MM.1S (cell line): Measurements from ENCODE around the gene ABCC8.

ENCODE experiments used
- DNase-seq: peaks from one replicate; pipeline ENCODE4 v3.0.0-alpha.2; 2015
- H2AFZ ChIP-seq: fragments of 300-600 bp; sonication (generic); 2 replicates; pipeline ENCODE4 v1.6.0; 2016; ENCODE audit warnings: antibody characterized with exemption, low read length
- H3F3A ChIP-seq: fragments of 300-600 bp; sonication (generic); 2 replicates; pipeline ENCODE4 v1.6.1; 2016; ENCODE audit warnings: mild to moderate bottlenecking, antibody characterized with exemption, low read length, moderate library complexity, mixed read lengths; ENCODE audit not compliant: insufficient read depth
- H3K27ac ChIP-seq: fragments of 300-600 bp; sonication (generic); 2 replicates; pipeline ENCODE4 v1.5.1; 2016; ENCODE audit warnings: mild to moderate bottlenecking, low read length
- H3K27me3 ChIP-seq: fragments of 300-600 bp; sonication (generic); replicated peaks from 2 replicates; pipeline ENCODE4 v1.6.0; 2016; ENCODE audit warnings: low read length; ENCODE audit not compliant: insufficient read depth
- H3K36me3 ChIP-seq: fragments of 300-600 bp; sonication (generic); replicated peaks from 2 replicates; pipeline ENCODE4 v1.6.1; 2016; ENCODE audit warnings: mild to moderate bottlenecking, low read length, mixed read lengths; ENCODE audit not compliant: insufficient read depth
- H3K4me1 ChIP-seq: fragments of 300-600 bp; sonication (generic); 2 replicates; pipeline ENCODE4 v1.6.1; 2016; ENCODE audit warnings: low read length, mixed read lengths
- H3K4me2 ChIP-seq: fragments of 300-600 bp; sonication (generic); 2 replicates; pipeline ENCODE4 v1.6.0; 2016; ENCODE audit warnings: low read depth, low read length
- H3K4me3 ChIP-seq: fragments of 300-600 bp; sonication (generic); 2 replicates; pipeline ENCODE4 v1.5.1; 2016; ENCODE audit warnings: low read length, mixed read lengths
- H3K79me2 ChIP-seq: fragments of 300-600 bp; sonication (generic); 2 replicates; pipeline ENCODE4 v1.6.1; 2016; ENCODE audit warnings: mixed run types, low read length, mixed read lengths
- H3K9ac ChIP-seq: fragments of 300-600 bp; sonication (generic); 2 replicates; pipeline ENCODE4 v1.6.1; 2016; ENCODE audit warnings: low read length, mixed read lengths
- H3K9me2 ChIP-seq: fragments of 300-600 bp; sonication (generic); replicated peaks from 2 replicates; pipeline ENCODE4 v1.6.1; 2016; ENCODE audit warnings: mild to moderate bottlenecking, low read length, mixed read lengths; ENCODE audit not compliant: insufficient read depth
- H3K9me3 ChIP-seq: fragments of 300-600 bp; sonication (generic); replicated peaks from 2 replicates; pipeline ENCODE4 v1.6.1; 2016; ENCODE audit warnings: mild to moderate bottlenecking, low read length, mixed read lengths; ENCODE audit not compliant: insufficient read depth
- H4K20me1 ChIP-seq: fragments of 300-600 bp; sonication (generic); 2 replicates; pipeline ENCODE4 v1.6.1; 2016; ENCODE audit warnings: mild to moderate bottlenecking, low read length, moderate library complexity, mixed read lengths; ENCODE audit not compliant: insufficient read depth
- CTCF ChIP-seq: fragments of 300-600 bp; sonication (generic); IDR thresholded peaks from 2 replicates; pipeline ENCODE4 v1.5.1; 2016; ENCODE audit warnings: antibody characterized with exemption, low read length, mixed read lengths
- EZH2 ChIP-seq: fragments of 300-600 bp; sonication (generic); optimal IDR thresholded peaks from 2 replicates; pipeline ENCODE3; 2017; ENCODE audit warnings: low read depth, mild to moderate bottlenecking, antibody characterized with exemption, low read length, mixed read lengths
- EZH2phosphoT487 ChIP-seq: fragments of 300-600 bp; sonication (generic); IDR thresholded peaks from 2 replicates; pipeline ENCODE4 v1.6.1; 2018; ENCODE audit warnings: antibody characterized with exemption, low read length

Gene ABCC8

GRCh38 chr11:17515443-17516176, 39.0 kb upstream of the ABCC8 start:
- no peaks in the 10 kb centered on the region for H3K27me3 ChIP-seq
- H3K4me1 ChIP-seq = peaks cover 4% of the 10 kb centered on the region
- no peaks in the 10 kb centered on the region for H3K9me2 ChIP-seq
- H3K4me2 ChIP-seq = no peak overlapping the region
- DNase-seq = no peak
- no peak for TF ChIP-seq EZH2phosphoT487
- no peak for TF ChIP-seq CTCF
- no peak for TF ChIP-seq EZH2
- no peaks in the 10 kb centered on the region for H3K36me3 ChIP-seq
- H2AFZ ChIP-seq = no peak overlapping the region
- no peaks in the 10 kb centered on the region for H3K9me3 ChIP-seq
- no peaks in the 10 kb centered on the region for H4K20me1 ChIP-seq
- no peaks in the 10 kb centered on the region for H3K79me2 ChIP-seq
- H3K9ac ChIP-seq = no peak overlapping the region
- no peak overlapping the region for H3K4me3 ChIP-seq
- no peak overlapping the region for H3K27ac ChIP-seq
- no peaks in the 10 kb centered on the region for H3F3A ChIP-seq

GRCh38 chr11:17514476-17514875, 37.8 kb upstream of the ABCC8 start:
- Histone ChIP-seq H3K27me3 (no peaks in the 10 kb centered on the region), H3K4me1 (peaks cover 4% of the 10 kb centered on the region), H3K4me3 (no peak overlapping the region), H3F3A (no peaks in the 10 kb centered on the region), H3K4me2 (no peak overlapping the region), H3K79me2 (no peaks in the 10 kb centered on the region), H3K9ac (no peak overlapping the region), H3K9me3 (no peaks in the 10 kb centered on the region), H4K20me1 (no peaks in the 10 kb centered on the region), H3K27ac (no peak overlapping the region), H3K9me2 (no peaks in the 10 kb centered on the region), H3K36me3 (no peaks in the 10 kb centered on the region), H2AFZ (no peak overlapping the region)
- DNase-seq = no peak
- TF ChIP-seq CTCF (no peak), EZH2phosphoT487 (no peak), EZH2 (no peak)

GRCh38 chr11:17513853-17514252, 37.2 kb upstream of the ABCC8 start:
- H3K27me3 ChIP-seq = no peaks in the 10 kb centered on the region
- no peaks in the 10 kb centered on the region for H3K79me2 ChIP-seq
- H3K4me1 ChIP-seq = peaks cover 4% of the 10 kb centered on the region
- H4K20me1 ChIP-seq = no peaks in the 10 kb centered on the region
- no peak overlapping the region for H3K4me2 ChIP-seq
- H3K9me3 ChIP-seq = no peaks in the 10 kb centered on the region
- no peak overlapping the region for H3K27ac ChIP-seq
- no peak overlapping the region for H3K9ac ChIP-seq
- TF ChIP-seq CTCF (no peak), EZH2phosphoT487 (no peak), EZH2 (no peak)
- no peak overlapping the region for H3K4me3 ChIP-seq
- H3F3A ChIP-seq = no peaks in the 10 kb centered on the region
- DNase-seq = no peak
- H3K9me2 ChIP-seq = no peaks in the 10 kb centered on the region
- H2AFZ ChIP-seq = no peak overlapping the region
- no peaks in the 10 kb centered on the region for H3K36me3 ChIP-seq
